HepG2 (cell line): ENCODE data around the gene EPB41L1. TPM values are rescaled to one million over a fixed set of nuclear protein-coding genes. Genes with fewer than 3 reads are reported as not detected.

Experiments used
- ATAC-seq: fragments of 200-7000 bp; cut with Tn5 transposase; 3 replicates; pipeline ENCODE4 v1.9.1; 2020; ENCODE audit warnings: mild to moderate bottlenecking, moderate library complexity
- BruUV-seq: library from RNA; stranded (reverse); fragments of 400-500 nt; replicated peaks from 2 replicates; lab custom pipeline; 2021; lab: Mats Ljungman, UMichigan
- CTCF ChIA-PET: fragments of 300-600 bp; formaldehyde crosslinking; extraction: SDS; loops from one replicate; lab custom pipeline; 2021; ENCODE audit warnings: low total read pairs, inconsistent platforms, low intra/inter-chr PET ratio; lab: Yijun Ruan, JAX
- POLR2A ChIA-PET: fragments of 350-600 bp; sonication (Branson Sonifier 250); formaldehyde crosslinking; loops from one replicate; lab custom pipeline; 2020; ENCODE audit warnings: antibody characterized with exemption, inconsistent platforms; lab: Yijun Ruan, JAX
- DNase-seq: peaks from one replicate; pipeline ENCODE4 v3.0.0-alpha.2; 2015; ENCODE audit warnings: low spot score
- FAIRE-seq: peaks from 3 replicates; lab custom pipeline; 2011; peaks lifted over from hg19 to GRCh38; lab: Jason Lieb, UNC
- H2AFZ ChIP-seq: one replicate; pipeline ENCODE4 v1.6.1; 2011; ENCODE audit warnings: low read length, inconsistent platforms
- H3K27ac ChIP-seq: fragments of 300-600 bp; 3 replicates; pipeline ENCODE4 v1.8.0; 2011; ENCODE audit warnings: mixed run types, mild to moderate bottlenecking, mixed read lengths, low read length, inconsistent platforms; ENCODE audit not compliant: insufficient read depth; ENCODE audit errors: extremely low read length
- H3K27me3 ChIP-seq, 2 experiments: fragments of 200-600 bp in 1 of 2; 2 replicates in 1 of 2; 3 replicates in 1 of 2; pipeline versions ENCODE4 v1.6.0 to v1.8.0; 2011; ENCODE audit warnings: low read length in 2 of 2, mild to moderate bottlenecking in 2 of 2, moderate library complexity in 2 of 2, inconsistent platforms in 1 of 2; ENCODE audit not compliant: insufficient read depth in 2 of 2, control insufficient read depth in 1 of 2
- H3K36me3 ChIP-seq, 2 experiments: fragments of 200-600 bp in 1 of 2; replicated peaks in 1 of 2; 2 replicates in 1 of 2; 3 replicates in 1 of 2; pipeline versions ENCODE4 v1.5.1 to v1.8.0; 2011; ENCODE audit warnings: low read length in 2 of 2, inconsistent platforms in 1 of 2; ENCODE audit not compliant: insufficient read depth in 2 of 2, control insufficient read depth in 1 of 2
- H3K4me1 ChIP-seq: 2 replicates; pipeline ENCODE4 v1.5.1; 2012; ENCODE audit warnings: low read length, inconsistent platforms; ENCODE audit not compliant: insufficient read depth
- H3K4me2 ChIP-seq: 2 replicates; pipeline ENCODE4 v1.6.0; 2011; ENCODE audit warnings: low read depth, low read length, inconsistent platforms
- H3K4me3 ChIP-seq, 3 experiments: fragments of 200-600 bp in 1 of 3; sonication (generic), shearing (Covaris generic) in 1 of 3; replicated peaks in 1 of 3; 2 replicates each; pipeline ENCODE4 v1.5.1; 2011 to 2016; ENCODE audit warnings: low read length in 3 of 3, inconsistent platforms in 2 of 3, low read depth in 2 of 3, mild to moderate bottlenecking in 2 of 3, control low read depth in 1 of 3, mixed read lengths in 1 of 3; ENCODE audit not compliant: insufficient read depth in 1 of 3
- H3K79me2 ChIP-seq: one replicate; pipeline ENCODE4 v1.6.1; 2011; ENCODE audit warnings: low read length, inconsistent platforms; ENCODE audit not compliant: insufficient read depth
- H3K9ac ChIP-seq: 2 replicates; pipeline ENCODE4 v1.6.0; 2011; ENCODE audit warnings: mild to moderate bottlenecking, low read depth, low read length, inconsistent platforms; ENCODE audit not compliant: insufficient read depth
- H3K9me3 ChIP-seq: 2 replicates; pipeline ENCODE4 v1.5.1; 2012; ENCODE audit warnings: mild to moderate bottlenecking, low read length
- H4K20me1 ChIP-seq: 2 replicates; pipeline ENCODE4 v1.6.0; 2011; ENCODE audit warnings: inconsistent platforms, mild to moderate bottlenecking, low read length, moderate library complexity; ENCODE audit not compliant: insufficient read depth
- BORCS8-MEF2B ChIP-seq: sonication (generic); formaldehyde crosslinking; IDR thresholded peaks from 2 replicates; pipeline ENCODE4 v1.8.0; 2022; ENCODE audit warnings: mild to moderate bottlenecking, missing genetic modification reagents
- HNRNPLL ChIP-seq: fragments of 200-400 bp; formaldehyde crosslinking; IDR thresholded peaks from 2 replicates; pipeline ENCODE4 v1.6.1; 2017; ENCODE audit warnings: mild to moderate bottlenecking, low read depth, low read length; ENCODE audit not compliant: poor library complexity, severe bottlenecking
- IKZF4 ChIP-seq: sonication (generic); formaldehyde crosslinking; IDR thresholded peaks from 2 replicates; pipeline ENCODE4 v1.5.1; 2020; ENCODE audit warnings: borderline replicate concordance, mild to moderate bottlenecking, low read depth, missing genetic modification reagents; ENCODE audit errors: not compliant biosample characterization
- MTA1 ChIP-seq: sonication (generic); formaldehyde crosslinking; IDR thresholded peaks from 2 replicates; pipeline ENCODE4 v1.4.0; 2020; ENCODE audit warnings: missing genetic modification reagents, mild to moderate bottlenecking, borderline replicate concordance
- NCOR1 ChIP-seq: fragments of 200-600 bp; sonication (generic); IDR thresholded peaks from 2 replicates; pipeline ENCODE4 v1.7.0; 2017; ENCODE audit warnings: antibody characterized with exemption, low read length, borderline replicate concordance
- NONO ChIP-seq, 2 experiments: fragments of 450-650 bp in 1 of 2; sonication (generic) in 1 of 2; formaldehyde crosslinking in 1 of 2; IDR thresholded peaks in 1 of 2; conservative IDR thresholded peaks in 1 of 2; 2 replicates each; pipeline versions ENCODE4 v1.6.1 to v1.8.0; 2017 to 2022; ENCODE audit warnings: mild to moderate bottlenecking in 1 of 2, missing genetic modification reagents in 1 of 2, moderate library complexity in 1 of 2
- SIX4 ChIP-seq: sonication (generic); formaldehyde crosslinking; IDR thresholded peaks from 2 replicates; pipeline ENCODE4 v1.4.0; 2020; ENCODE audit warnings: missing genetic modification reagents
- TEF ChIP-seq: sonication (generic); formaldehyde crosslinking; IDR thresholded peaks from 2 replicates; pipeline ENCODE4 v1.5.0; 2020; ENCODE audit warnings: missing genetic modification reagents
- ZNF292 ChIP-seq: sonication (generic); formaldehyde crosslinking; IDR thresholded peaks from 2 replicates; pipeline ENCODE4 v1.8.1; 2022; ENCODE audit warnings: mild to moderate bottlenecking, low read depth, missing genetic modification reagents, borderline replicate concordance
- ZNF441 ChIP-seq: sonication (generic); formaldehyde crosslinking; IDR thresholded peaks from 2 replicates; pipeline ENCODE4 v1.7.0; 2021; ENCODE audit warnings: missing genetic modification reagents, borderline replicate concordance
- ZNF687 ChIP-seq: sonication (generic); formaldehyde crosslinking; IDR thresholded peaks from 2 replicates; pipeline ENCODE4 v1.5.1; 2020; ENCODE audit warnings: mild to moderate bottlenecking, missing genetic modification reagents, moderate library complexity
- ZNF75D ChIP-seq: sonication (generic); formaldehyde crosslinking; IDR thresholded peaks from 2 replicates; pipeline ENCODE4 v1.8.1; 2023; ENCODE audit warnings: missing genetic modification reagents, mild to moderate bottlenecking, borderline replicate concordance
- WGBS: methylation state at CpG from one replicate; pipeline ENCODE4 v1.1.6; 2017; ENCODE audit warnings: low lambda C conversion rate; 5-methylcytosine and 5-hydroxymethylcytosine counted together
- in situ Hi-C: cut with HindIII; loops from 2 replicates; pipeline ENCODE4 v1.10.0; 2017; ENCODE audit warnings: low pct_unique_long_range_greater_than_20kb; ENCODE audit not compliant: extremely low pct_ligation_motif_present
- intact Hi-C: fragments of 100-400 bp; cut with micrococcal nuclease; formaldehyde crosslinking; loops from one replicate; pipeline ENCODE4 v1.10.0; 2022; ENCODE audit not compliant: unreplicated experiment
- polyA plus RNA-seq, 8 experiments: library from polyadenylated mRNA; depleted of rRNA in 3 of 8; stranded (reverse) in 7 of 8; unstranded in 1 of 8; fragments of >200 nt; fragmentation: Illumina TruSeq in 4 of 8; extraction: Trizol in 4 of 8; gene quantifications; 2 replicates each; pipeline versions ENCODE4 v1.2.1 to v1.2.3, GENCODE V29; 2011 to 2016; ENCODE audit warnings: low read depth in 4 of 8, missing spikeins in 1 of 8, mixed read lengths in 1 of 8; ENCODE audit not compliant: insufficient read depth in 1 of 8
- total RNA-seq, 5 experiments: library from RNA; depleted of rRNA; stranded (reverse); fragments of >200 nt; fragmentation: Illumina TruSeq; extraction: Trizol; gene quantifications; 2 replicates each; pipeline ENCODE4 v1.2.3, GENCODE V29; 2016; ENCODE audit warnings: low read depth in 1 of 5
- TF ChIP-seq, protein P1 (sequence below): sonication (generic); formaldehyde crosslinking; IDR thresholded peaks from 2 replicates; pipeline ENCODE4 v1.8.0; 2022; ENCODE audit warnings: low read depth, missing genetic modification reagents
- TF ChIP-seq, protein P2 (sequence below): sonication (generic); formaldehyde crosslinking; IDR thresholded peaks from 2 replicates; pipeline ENCODE4 v1.8.1; 2023; ENCODE audit warnings: mild to moderate bottlenecking, moderate library complexity, missing genetic modification reagents

The EPB41L1 gene
- total and polyA plus RNA-seq, 2 of the 13 experiments (the other 11 are each of a cell fraction or from before 2014, with no cell fraction given) = 16.7 to 39.0 TPM

- DNase-seq = no peak
- no peaks in the 10 kb centered on the region for H3K9me3 ChIP-seq
- peaks cover 7 to 54% of the 10 kb centered on the region in 2 experiments for H3K27me3 ChIP-seq
- H4K20me1 ChIP-seq = no peaks in the 10 kb centered on the region
- CTCF ChIA-PET = no interaction called here
- in situ Hi-C loops (no loop called here), intact Hi-C loops (no loop called here)
- no peak overlapping the region for H3K9ac ChIP-seq
- H3K36me3 ChIP-seq = no peaks in the 10 kb centered on the region
- H3K4me2 ChIP-seq = peak overlapping the region; percentile 57
- H3K4me1 ChIP-seq = peaks cover 40% of the 10 kb centered on the region
- peaks cover 3% of the 10 kb centered on the region for H3K79me2 ChIP-seq
- H2AFZ ChIP-seq = peak overlapping the region; percentile 17
- H3K27ac ChIP-seq = no peak overlapping the region
- WGBS = 33% methylated on average over 23 of the region's 24 CpGs
- peak; percentile 45 for ATAC-seq
- BruUV-seq = no TSS peak
- POLR2A ChIA-PET = interaction anchor here (1.0 to 2.4 kb wide), 3 partner anchors 10 to 32 kb away, joined by 3 to 12 read pairs (median 6); partner anchors contain the start of gene AAR2
- H3K4me3 ChIP-seq = peak overlapping the region in 2 of 3 experiments; percentile 40 to 51; a peak in 4 of 6 replicates
- no peak for FAIRE-seq
- no peak for TF ChIP-seq ZNF292 (CRISPR knock-in tag)
- TF ChIP-seq, protein P1, sequence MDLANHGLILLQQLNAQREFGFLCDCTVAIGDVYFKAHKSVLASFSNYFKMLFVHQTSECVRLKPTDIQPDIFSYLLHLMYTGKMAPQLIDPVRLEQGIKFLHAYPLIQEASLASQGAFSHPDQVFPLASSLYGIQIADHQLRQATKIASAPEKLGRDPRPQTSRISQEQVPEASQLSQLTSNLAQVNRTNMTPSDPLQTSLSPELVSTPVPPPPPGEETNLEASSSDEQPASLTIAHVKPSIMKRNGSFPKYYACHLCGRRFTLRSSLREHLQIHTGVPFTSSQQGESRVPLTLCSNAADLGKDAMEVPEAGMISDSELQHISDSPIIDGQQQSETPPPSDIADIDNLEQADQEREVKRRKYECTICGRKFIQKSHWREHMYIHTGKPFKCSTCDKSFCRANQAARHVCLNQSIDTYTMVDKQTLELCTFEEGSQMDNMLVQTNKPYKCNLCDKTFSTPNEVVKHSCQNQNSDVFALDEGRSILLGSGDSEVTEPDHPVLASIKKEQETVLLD = no peak
- TF ChIP-seq MTA1 = peak; percentile 29; the same call in 1 of the 2 replicates
- TF ChIP-seq SIX4 (CRISPR knock-in tag) = no peak
- TF ChIP-seq NCOR1 = no peak
- TF ChIP-seq, protein P2, sequence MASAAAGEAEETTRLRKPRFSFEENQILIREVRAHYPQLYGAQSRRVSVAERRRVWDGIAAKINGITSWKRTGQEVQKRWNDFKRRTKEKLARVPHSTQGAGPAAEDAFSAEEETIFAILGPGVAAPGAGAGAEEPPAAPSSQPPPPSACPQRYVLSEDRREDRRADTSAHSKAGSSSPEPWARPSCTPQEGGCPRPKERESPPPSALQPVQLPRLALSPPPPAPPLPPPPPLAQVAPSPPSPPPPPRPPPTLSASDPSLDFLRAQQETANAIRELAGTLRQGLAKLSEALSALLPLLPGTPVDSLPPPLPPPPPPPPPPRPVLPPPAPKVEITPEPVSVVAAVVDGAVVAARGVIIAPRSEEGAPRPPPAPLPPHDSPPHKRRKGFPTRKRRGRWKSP (CRISPR knock-in tag) = no peak
- peak; percentile 15 for TF ChIP-seq HNRNPLL
- TF ChIP-seq BORCS8-MEF2B (CRISPR knock-in tag) = no peak
- peak; percentile 64 for TF ChIP-seq ZNF687 (CRISPR knock-in tag)
- no peak for TF ChIP-seq TEF (CRISPR knock-in tag)
- no peak for TF ChIP-seq IKZF4 (CRISPR knock-in tag)
- TF ChIP-seq NONO (IDR thresholded peaks at IDR 0.05) = no peak
- TF ChIP-seq NONO (CRISPR knock-in tag; conservative IDR thresholded peaks at IDR 0.05) = peak; percentile 48; the same call in 1 of the 2 replicates
- 0 out of 2 replicates have a peak, but pooled peaks have one; percentile 64 for TF ChIP-seq ZNF441 (CRISPR knock-in tag)
- TF ChIP-seq ZNF75D (CRISPR knock-in tag) = no peak
Measured at GRCh38 chr20:36267605-36268381, 113.3 kb downstream of the EPB41L1 start.
